NCI-H1092 treated with DMSO at 0.1 percent for 48 hours (cell line): ENCODE measurements around the gene DHRS3.
A peak's percentile ranks its signal among the peaks of the same experiment; 100 is the strongest.
"Not testable (repeated sequence)": the region's sequence is repeated elsewhere in the genome, so short reads cannot be mapped to it uniquely, and the experiment has no call there.

Experiments used
- DNase-seq: peaks from one replicate; lab custom pipeline; 2025; lab: John Stamatoyannopoulos, UW

The DHRS3 gene

DNA sequence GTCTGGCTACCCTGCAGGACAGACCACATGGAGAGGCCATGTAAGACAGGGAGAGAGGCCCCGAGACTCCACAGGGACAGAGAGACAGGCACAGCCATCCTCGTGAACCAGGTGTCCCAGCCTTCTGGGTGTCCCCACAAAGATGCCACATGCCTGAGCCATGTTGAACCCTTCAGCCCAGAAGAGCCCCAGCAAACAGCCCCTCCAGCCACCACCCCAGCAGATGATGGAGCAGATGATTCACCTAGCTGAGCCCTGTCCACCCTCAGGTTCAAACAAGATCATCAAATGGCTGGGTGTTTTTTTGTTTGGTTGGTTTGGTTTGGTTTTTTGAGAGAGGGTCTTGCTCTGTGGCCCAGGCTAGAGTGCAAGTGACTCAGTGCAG, 78.7 kb downstream of the DHRS3 start:
- no peak for DNase-seq

DNA sequence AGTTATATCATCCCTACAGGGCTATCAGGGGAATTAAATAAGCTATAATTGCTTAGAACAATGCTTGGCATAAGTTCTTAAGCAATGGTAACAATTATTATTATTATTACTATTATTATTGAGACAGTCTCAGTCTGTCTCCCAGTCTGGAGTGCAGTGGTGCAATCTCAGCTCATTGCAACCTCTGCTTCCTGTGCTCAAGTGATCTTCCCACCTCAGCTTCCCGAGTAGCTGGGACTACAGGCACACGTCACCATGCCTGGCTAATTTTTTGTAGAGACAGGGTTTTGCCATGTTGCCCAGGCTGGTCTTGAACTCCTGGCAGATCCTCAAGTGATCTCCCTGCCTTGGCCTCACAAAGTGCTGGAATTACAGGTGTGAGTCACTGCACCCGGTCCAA, 79.5 kb downstream of the DHRS3 start:
- not testable (repeated sequence) for DNase-seq

DNA sequence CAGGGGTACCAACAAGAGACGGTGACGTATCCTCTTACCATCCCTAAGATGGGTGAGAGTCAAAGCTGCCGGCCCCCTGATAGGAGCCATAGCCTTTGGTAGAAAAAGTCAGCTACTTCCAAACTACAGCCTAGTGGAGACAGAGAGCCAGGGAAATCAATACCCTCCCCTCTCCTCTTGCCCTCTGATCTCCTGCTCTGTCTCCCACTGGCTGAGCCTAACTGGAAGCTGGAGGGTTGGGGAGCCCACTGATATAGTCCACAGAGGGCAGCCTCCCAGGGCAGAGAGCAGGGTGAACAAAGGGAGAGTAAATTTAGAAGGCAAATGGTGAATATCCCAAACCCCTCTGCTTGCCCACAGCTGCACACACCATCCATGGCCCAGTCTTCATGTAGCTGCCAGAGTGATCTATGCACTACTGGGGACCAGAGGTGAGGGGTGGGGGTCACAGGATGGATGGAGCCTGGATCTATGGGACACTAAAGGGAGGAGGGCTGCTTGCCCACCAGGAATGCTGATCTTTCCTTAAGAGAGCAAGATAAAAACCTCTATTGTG, 80.0 kb downstream of the DHRS3 start:
- no peak for DNase-seq

DNA sequence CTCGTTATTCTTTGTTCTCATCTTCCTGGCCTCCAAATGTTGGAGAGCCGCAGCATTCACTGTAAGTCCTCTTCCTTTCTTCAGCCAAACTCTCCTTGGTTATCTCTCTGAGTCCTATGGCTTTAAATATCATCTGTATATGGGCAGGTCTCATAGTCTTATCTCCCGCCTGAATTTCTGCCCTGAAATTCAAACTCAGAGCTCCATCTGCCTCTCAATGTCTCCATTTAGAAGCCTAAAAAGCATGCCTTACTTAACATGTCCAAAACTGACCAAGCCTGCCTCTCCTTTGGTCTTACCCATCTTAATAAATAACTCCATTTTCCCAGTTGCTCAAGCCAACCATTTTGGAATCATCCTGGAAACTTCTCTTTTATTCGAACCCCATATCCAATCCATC, 80.7 kb downstream of the DHRS3 start:
- no peak for DNase-seq

DNA sequence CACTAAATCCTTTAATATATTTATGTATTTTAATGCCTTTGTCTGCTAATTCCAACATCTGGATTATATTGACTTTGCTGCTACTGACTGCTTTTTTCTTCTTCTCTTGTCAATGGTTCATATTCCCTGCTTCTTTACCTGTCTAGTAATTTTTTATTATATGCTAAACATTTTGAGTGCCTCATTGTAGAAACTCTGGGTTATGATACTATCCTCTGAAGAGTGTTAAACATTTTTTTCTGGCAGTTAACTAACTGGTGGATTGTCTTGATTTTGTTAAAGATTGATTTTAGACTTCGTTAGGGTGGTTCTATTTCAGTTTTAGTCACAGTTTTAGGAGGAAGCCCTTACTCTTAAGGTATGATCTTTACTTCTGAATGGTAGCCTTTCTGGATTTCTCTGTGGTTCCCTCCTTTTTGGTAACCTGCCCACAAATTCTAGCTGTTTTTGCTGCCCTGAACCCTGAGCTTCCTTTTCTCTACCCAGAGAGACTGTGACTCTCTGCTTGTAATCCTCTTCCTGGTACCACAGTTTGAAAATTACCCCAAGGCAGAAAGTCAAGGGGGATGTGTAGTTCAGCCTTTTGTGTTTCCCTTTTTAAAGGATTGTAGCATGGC, 81.9 kb downstream of the DHRS3 start:
- DNase-seq = no peak

GRCh38 chr1:12532405-12533315, 85.3 kb downstream of the DHRS3 start:
- no peak for DNase-seq

- no peak for DNase-seq
Measured at GRCh38 chr1:12531179-12531499, 86.9 kb downstream of the DHRS3 start.

- no peak for DNase-seq
Measured at GRCh38 chr1:12530462-12531178, 87.4 kb downstream of the DHRS3 start.

DNA sequence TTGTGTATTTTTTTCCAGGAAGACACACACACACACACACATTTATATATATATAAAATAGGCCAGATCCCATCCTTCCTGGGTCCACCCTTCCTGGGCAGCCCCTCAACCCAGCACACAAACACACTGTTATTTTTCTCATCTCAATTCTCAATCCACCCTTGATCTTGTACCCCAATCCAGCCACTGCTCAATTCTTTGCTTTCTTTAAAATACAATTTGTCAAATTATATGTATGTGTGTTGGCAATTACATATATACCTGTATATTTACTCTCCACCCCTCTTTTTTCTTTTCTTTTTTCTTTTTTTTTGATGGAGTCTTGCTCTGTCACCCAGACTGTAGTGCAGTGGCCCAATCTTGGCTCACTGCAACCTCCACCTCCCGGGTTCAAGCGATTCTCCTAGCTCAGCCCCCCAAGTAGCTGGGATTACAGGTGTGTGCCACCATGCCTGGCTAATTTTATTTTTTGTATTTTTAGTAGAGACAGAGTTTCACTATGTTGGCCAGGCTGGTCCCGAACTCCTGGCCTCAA, 88.3 kb downstream of the DHRS3 start:
- DNase-seq = no peak

DNA sequence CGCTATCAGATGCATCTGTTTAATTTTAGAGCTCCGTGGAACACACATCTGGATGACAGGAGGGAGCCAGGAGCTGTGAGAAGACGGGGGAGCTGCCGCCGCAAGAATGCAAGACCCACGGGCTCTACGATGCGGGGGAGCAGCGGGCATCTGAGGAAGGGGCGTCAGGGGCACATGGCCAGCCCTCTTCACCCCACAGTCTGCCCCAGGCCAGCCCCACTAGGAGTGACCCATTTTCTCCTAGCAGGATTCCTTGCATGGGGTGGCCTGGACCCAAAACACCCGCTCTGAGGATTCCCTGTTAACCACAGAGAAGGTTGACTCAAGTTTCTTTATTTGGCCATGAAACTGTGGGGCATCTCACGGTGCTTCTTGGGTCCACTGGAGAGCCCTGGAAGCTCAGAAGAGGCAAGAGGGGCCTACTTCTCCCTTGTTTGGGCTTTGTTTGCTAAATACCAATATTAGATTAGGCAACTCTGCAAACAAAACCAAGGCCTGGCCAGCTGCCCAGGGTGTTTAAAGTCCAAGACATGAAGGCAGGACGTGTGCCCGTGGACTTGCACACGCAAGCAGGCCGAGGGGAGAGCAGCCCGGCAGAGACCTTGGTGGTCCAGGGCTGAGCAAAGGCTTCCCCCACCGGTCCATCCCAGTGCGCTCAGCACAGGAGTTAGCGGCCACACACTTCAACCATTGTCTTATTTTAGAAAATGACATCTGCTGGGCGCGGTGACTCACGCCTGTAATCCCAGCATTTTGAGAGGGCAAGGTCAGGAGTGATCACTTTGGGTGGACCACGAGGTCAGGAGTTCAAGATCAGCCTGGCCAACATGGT, 89.8 kb downstream of the DHRS3 start:
- peak; percentile 34 for DNase-seq

DNA sequence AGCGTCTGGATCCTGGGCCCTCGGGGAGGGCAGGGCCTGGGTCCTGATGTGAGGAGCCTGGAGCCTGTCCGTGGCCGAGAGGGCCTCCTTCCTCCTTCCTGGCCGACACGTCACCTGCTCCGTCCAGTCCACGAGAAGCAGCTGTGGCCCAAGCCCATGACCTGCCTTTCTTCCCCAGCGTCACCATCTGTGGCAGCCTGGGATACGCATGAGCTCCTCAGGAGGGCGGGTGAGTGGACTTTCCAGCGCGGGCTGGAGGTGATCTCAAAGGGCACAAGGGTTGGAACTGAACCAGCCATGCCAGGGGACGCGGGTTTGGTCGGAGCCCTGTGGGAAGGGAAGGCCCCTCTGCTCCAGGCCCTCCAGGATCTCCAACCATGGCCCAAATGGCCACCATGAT, 90.4 kb downstream of the DHRS3 start:
- DNase-seq = no peak

- no peak for DNase-seq
Measured at GRCh38 chr1:12525311-12526181, 92.5 kb downstream of the DHRS3 start.

DNA sequence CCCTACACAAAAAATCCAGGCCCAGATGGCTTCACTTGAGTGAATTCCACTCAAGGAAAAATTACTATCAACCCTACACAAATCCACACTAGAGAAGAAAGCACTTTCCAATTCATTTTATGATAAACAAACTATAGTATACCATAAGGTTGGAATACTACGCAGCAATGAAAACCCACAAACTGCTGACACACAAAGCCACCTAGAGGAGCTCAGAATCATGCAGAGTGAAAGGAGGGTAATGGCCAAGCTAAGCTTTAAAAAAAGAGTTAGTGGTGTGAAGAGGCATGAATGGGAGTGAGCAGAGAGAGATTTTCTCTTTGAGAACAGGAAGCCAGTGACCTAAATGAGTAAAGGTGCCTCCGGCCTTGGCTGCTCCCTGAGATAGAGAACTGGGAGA, 93.7 kb downstream of the DHRS3 start:
- no peak for DNase-seq

GRCh38 chr1:12522780-12523179, 95.2 kb downstream of the DHRS3 start:
- DNase-seq = not testable (repeated sequence)

DNA sequence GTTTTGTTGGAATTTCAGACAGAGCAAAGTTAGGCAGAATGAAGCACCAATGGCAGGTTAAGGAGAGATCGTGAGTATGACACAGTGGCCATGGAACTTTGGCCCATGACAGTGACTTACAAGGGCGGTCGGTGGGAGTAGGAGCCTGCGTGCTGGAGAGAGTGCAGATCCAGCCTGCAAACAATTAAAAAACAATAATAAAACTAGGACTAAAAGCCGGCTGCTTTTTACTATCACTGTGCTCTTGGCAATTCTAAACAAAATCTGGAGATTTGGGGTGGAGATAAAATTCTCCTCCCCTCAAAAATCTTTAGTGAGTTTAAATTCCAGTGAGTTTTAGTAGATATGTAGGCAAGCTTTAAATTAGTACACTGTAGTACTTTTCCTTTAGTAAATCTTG, 96.9 kb downstream of the DHRS3 start:
- DNase-seq = no peak

DNA sequence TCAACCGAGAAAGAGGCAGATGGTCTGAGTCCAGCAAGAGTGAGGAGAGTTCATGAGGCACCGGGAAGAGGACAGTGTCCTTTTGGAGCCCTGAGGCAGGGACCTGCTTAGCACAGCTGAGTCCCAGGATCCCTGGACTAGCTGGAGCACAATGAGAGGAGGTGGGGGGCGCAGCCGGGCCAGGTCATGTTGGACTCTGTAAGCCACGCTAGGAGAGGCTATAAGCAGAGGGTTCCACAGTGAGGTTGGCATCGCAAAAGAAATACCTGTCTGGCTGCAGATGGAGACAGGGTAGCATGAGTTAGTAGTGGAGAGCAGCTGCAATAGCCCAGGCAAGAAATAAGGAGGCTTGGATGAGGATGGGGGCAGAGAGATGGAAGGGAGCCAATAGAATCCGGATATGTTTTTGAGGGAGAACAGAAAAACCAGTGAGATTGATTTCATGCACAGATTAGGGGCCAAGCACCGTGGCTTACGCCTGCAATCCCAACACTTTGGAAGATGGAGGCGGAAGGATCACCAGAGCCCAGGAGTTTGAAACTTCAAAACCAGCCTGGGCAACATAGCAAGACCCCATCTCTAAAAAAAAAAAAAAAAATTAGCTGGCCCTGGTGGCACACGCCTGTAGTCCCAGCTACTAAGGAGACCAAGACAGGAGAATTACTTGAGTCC, 98.2 kb downstream of the DHRS3 start:
- DNase-seq = no peak

- DNase-seq = no peak
Measured at GRCh38 chr1:12518931-12519692, 98.9 kb downstream of the DHRS3 start.
